ENCODE measurements around the gene BEAN1.

The BEAN1 gene

GRCh38 chr16:66386629-66387622 lies 40.2 kb upstream of the BEAN1 start:
- no peak for TF ChIP-seq CTCF (IDR thresholded peaks at IDR 0.05)
- Histone ChIP-seq H3K27ac (no peak overlapping the region), H3K36me3 (no peaks in the 10 kb centered on the region), H3K27me3 (no peaks in the 10 kb centered on the region), H3K9me3 (no peaks in the 10 kb centered on the region), H3K4me1 (ENCODE audit: control insufficient read depth in 1 of 2, insufficient read depth in 1 of 2, low read depth in 1 of 2, low read length in 1 of 2) (no peaks in the 10 kb centered on the region), H3K4me3 (ENCODE audit: low read depth in 1 of 2, low read length in 1 of 2) (no peak overlapping the region)

- Histone ChIP-seq H3K27me3 (no peaks in the 10 kb centered on the region), H3K4me1 (ENCODE audit: control insufficient read depth in 1 of 2, insufficient read depth in 1 of 2, low read depth in 1 of 2, low read length in 1 of 2) (no peaks in the 10 kb centered on the region), H3K4me3 (ENCODE audit: low read depth in 1 of 2, low read length in 1 of 2) (no peak overlapping the region), H3K36me3 (no peaks in the 10 kb centered on the region), H3K9me3 (no peaks in the 10 kb centered on the region), H3K27ac (no peak overlapping the region)
- TF ChIP-seq CTCF (IDR thresholded peaks at IDR 0.05), result no peak
Observed at GRCh38 chr16:66387817-66388332, 39.2 kb upstream of the BEAN1 start.

GRCh38 chr16:66388350-66389139 lies 38.5 kb upstream of the BEAN1 start:
- Histone ChIP-seq H3K4me3 (ENCODE audit: low read depth in 1 of 2, low read length in 1 of 2) (no peak overlapping the region), H3K4me1 (ENCODE audit: control insufficient read depth in 1 of 2, insufficient read depth in 1 of 2, low read depth in 1 of 2, low read length in 1 of 2) (no peaks in the 10 kb centered on the region), H3K27ac (no peak overlapping the region), H3K36me3 (no peaks in the 10 kb centered on the region), H3K27me3 (no peaks in the 10 kb centered on the region), H3K9me3 (no peaks in the 10 kb centered on the region)
- TF ChIP-seq CTCF (IDR thresholded peaks at IDR 0.05), result no peak

GRCh38 chr16:66389256-66390176 lies 37.6 kb upstream of the BEAN1 start:
- Histone ChIP-seq H3K4me1 (ENCODE audit: control insufficient read depth in 1 of 2, insufficient read depth in 1 of 2, low read depth in 1 of 2, low read length in 1 of 2) (no peaks in the 10 kb centered on the region), H3K27ac (no peak overlapping the region), H3K36me3 (no peaks in the 10 kb centered on the region), H3K4me3 (ENCODE audit: low read depth in 1 of 2, low read length in 1 of 2) (no peak overlapping the region), H3K27me3 (no peaks in the 10 kb centered on the region), H3K9me3 (no peaks in the 10 kb centered on the region)
- no peak for TF ChIP-seq CTCF (IDR thresholded peaks at IDR 0.05)

Measured in neutrophil (primary cell).